Putamen (tissue), 1 donor: ENCODE measurements around the gene UFM1.
A peak's percentile ranks its signal among the peaks of the same experiment; 100 is the strongest.
"Not testable (repeated sequence)": the region's sequence is repeated elsewhere in the genome, so short reads cannot be mapped to it uniquely, and the experiment has no call there.

Source experiments
- DNase-seq: peaks from one replicate; pipeline ENCODE4 v3.0.0-alpha.2; 2016; ENCODE audit warnings: low spot score

The UFM1 gene

DNA sequence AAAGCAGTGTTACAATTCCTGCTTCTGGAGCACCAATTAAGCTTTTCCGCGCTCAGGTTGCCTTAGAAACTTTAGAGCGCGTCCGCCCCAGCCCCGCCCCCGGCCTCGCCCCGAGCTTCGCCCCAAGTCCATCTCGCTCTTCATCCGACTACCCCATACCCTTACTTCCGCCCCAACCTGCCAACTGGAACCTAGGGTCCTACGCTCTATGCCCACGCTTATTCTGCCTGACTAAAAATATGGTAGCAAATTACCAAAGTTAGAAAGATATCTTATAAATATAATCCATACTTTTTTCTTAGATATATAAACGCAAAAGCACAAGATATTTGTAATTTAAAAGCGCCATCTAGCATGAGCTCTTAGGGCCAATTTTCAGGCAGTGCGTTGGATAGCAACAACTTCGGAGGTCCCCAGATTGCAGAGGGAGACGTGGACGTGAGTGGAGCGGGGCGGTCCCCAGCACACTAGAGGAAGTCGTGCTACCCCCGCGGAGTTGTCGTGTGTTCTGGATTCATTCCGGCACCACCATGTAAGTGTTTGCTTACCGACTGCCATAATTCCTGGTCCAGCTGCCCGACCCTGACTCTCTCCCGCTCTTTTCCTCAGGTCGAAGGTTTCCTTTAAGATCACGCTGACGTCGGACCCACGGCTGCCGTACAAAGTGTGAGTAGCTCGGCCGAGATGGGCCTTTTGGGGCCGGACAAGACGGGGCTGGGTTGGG lies at the start of gene UFM1:
Gene UFM1 (plus strand): TSS at position 462 of the 724 bp plus-strand sequence. CDS start 69 bp downstream, at position 531.
- peak; percentile 93 for DNase-seq

DNA sequence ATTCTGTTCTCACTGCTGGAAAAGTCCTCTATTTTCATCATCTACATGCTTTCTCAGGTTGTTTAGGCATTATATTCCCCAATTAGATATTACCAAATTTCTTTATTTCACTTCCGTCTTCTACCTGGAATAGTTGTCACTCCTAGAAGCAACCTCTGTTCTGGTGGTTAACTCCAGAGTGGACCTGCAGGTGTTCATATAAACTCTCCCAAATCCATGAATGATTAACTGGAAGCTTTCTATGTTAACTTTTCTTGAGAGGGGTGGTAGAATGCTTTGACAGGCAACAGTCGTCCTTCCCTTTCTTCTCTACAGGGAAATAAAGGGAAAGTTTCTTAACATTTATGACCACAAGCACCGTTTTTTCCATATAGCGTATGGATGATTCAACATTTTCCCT lies 48.4 kb upstream of the UFM1 start:
- DNase-seq, result no peak

- DNase-seq, result no peak
These were observed 45.8 kb upstream of the UFM1 start for GRCh38 chr13:38303816-38304320.

DNA sequence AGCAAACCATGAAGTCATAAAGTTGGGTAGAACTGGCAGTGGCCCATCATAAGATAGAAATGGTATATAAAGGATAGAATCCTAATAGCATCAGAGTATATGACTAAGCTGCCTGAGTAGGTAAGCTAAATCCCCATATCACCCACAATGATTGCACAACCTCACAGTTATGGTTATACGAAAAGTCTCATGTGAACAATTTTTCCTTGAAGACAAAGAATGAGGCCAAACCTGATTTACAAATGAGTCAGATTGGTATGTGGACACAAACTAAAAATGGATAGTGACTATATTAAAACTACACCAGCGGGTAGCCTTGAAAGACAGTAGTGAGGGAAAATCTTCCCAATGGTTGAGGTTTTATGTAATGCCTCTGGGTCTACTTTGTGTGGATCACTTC lies 40.9 kb upstream of the UFM1 start:
- DNase-seq, result no peak

DNA sequence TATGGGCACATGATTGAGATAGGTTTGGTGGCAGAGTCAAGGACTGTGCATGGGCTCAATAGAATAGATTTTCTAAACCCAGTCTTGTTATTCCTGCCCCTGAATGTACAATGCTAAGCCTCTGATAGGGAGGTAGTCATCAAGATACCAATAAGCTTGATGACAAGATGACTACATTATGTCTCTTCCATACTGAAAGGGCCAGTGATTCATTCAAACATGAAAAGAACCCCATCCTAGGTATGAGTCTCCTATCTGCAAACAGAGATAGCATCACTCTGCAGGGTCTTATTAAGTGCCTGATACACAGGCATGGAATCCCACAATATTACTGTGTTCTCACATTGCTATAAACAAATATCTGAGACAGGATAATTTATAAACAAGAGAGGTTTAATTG lies 40.3 kb upstream of the UFM1 start:
- no peak for DNase-seq

DNA sequence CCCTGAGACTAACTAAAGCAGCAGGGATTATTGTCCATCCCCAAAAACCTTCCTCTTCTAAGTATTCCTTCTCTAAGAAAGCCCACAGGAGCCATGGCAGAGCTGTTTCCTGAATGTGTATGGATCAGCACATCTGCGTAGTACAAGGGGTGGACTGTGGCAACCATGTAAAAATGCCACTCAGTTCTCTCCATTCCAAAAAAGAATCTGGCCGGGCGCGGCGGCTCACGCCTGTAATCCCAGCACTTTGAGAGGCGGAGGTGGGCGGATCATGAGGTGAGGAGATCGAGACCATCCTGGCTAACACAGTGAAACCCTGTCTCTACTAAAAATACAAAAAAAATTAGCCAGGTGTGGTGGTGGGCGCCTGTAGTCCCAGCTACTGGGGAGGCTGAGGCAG lies 38.5 kb upstream of the UFM1 start:
- not testable (repeated sequence) for DNase-seq

DNA sequence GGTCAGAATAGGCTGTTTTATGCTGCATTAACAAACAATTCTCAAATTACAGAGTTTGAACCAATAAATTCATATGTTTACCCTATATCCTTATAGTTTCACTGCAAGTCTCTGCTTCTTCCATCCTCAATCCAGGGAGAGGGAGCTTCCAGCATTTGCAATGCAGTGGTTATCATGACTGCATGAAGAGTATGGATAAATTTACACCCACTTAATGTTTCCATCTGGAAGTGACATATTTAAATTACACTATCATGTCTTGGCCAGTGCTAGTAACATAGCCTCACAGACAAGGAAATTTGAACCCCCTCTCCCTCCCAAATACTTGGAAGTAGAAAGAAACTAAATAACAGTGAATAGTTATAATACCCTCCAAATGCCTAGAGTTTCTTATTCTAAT lies 33.5 kb upstream of the UFM1 start:
- DNase-seq, result no peak

GRCh38 chr13:38321654-38322053 lies 28.0 kb upstream of the UFM1 start:
- DNase-seq, result no peak

GRCh38 chr13:38325426-38325825 lies 24.2 kb upstream of the UFM1 start:
- DNase-seq, result no peak

DNA sequence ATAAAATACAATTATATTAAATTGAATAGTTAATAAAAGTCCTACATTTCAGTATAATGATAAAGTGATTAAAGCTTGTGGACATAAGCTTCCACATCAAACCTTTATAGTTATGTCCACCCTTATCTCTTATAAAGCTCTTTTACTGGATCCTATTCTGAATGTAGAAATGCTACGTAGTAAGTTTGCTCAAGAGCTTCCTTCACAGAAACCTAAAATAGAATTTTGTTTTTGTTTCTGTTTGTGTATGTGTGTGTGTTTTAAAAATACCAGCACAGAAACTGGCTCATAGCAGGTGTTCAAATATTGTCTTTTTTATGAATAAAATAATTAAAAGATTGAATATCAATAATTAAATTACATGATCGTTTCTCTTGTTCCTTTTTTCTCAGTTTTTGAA lies 21.0 kb upstream of the UFM1 start:
- no peak for DNase-seq

DNA sequence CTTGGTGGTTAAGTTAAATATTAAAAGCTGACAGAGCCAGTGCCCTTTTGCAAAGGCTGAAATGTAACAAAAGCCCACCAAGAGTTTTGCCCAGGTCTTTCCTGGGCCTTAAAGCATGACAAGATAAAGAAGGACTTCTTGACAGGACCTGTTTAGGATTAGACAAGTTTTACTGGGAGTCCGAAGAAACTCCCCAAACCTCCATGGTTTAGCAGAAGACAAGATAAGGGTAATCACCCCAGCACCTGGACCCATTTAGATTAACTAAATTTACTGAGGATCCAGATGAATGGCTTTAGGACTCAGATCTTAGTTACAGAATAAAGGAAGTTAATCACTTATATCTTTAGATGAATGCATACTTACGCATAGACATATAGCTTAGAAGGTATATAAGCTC lies 14.8 kb upstream of the UFM1 start:
- DNase-seq, result no peak

DNA sequence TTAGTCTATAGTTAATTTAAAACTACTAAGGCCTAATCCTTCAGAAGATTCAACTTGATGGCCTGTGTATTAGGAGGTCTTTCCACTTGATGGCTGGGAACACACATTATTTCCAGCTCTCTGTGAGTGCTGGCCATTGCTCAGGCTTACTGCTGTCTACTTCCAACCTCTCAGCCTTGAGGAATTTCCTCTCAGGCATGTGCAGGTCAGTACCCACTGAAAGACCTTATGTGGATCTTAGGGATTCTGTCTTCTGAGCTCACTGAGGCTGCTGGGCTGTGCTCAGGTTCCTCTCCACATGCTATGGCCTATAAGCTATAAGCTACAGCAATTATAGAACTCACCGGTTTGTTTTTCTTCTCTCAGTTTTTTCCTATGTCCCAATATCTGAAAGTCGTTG lies 11.6 kb upstream of the UFM1 start:
- DNase-seq, result no peak

DNA sequence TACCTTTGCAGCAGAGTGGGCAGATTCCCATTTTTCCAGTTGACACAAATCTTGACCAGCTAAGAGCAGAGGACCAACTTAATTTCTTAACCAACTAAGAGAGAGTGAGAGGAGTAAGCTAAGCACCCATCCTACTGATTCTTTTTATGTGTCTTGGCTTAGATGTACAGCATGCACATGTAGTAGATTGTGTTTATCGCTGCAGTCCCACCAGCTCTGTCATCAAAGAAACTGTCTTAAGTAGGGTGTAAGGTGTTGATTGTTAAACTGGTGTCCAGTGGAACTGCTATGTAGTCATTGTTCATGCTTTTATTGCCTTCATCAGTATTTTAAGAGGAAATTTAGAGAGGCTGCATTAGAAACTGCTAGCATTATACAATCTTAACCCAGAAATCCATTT lies 9.0 kb upstream of the UFM1 start:
- DNase-seq, result no peak

DNA sequence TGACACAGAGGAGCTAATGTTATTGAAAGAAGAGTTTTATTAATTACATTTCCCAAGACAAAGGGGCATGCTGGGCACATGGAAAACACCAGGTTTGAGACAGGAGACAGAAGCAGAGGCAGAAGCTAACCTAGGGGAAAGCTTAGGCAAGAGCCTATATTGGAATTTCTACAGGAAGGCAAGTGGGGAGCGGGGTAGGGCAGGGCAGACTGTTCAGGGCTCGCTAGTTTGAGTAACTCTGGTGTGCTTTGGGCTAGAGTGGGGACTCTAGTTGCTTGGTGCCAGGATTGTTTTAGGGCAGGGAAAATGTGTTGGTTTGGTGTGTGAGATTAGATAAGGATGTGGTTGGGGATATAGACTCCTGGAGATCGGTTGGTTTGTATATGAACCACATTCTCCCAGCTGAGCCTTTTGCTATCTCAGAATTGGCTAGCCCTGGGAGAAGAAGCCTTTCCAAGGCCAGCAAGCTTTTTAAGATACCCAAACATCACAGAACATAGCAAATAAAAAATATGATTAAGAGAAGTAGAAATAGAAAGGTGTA lies 8.4 kb upstream of the UFM1 start:
- no peak for DNase-seq

GRCh38 chr13:38346764-38347163 lies 2.9 kb upstream of the UFM1 start:
- DNase-seq, result no peak

DNA sequence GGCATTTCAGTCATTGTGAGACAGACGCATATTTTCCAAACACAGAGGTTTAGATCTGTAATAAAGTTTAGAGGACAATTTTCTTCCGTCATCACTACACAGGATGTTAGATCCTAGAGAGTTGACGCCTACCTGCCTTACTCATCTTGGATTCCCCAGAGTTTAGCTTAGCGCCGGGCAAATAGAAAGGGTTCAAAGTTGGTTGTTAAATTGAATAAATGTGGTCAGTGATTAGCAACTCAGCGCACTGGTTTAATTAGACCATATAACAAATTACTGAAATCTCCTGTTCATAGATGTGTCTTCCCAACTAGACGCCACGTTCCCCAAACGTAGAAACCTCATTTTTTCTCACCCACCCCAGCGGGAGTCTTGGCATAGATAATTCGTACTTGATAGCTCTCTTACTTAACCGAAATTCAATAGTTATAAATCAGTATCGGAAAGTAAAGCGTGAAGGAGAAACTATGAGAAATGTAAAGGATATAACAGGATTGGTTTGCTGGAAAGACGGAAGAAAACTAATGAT lies 726 bp upstream of the UFM1 start:
- peak; percentile 35 for DNase-seq

DNA sequence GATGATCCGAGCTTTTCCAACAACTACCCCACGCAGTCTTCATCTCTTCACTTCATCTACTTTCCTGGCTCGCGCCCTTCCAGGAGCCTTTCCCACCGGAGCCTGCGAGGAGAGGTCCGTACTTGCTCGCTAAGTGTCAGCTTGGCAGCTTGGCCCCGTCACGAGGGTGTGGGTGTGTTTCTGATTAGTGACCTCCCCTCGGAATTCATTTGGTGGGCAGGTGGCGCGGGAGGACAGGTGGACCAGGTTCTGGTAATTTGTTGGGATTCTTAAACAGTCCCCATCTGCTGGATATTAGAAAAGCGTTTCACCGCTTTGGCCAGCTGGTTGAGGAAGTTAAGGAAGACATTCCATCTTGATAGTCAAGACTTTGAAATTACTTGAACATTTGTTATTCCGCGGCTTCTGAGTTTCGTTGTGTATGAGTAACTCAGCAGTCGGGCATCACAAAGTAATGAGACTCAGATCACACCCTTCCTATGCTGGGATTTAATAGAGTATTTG lies 515 bp downstream of the UFM1 start:
- DNase-seq, result no peak

DNA sequence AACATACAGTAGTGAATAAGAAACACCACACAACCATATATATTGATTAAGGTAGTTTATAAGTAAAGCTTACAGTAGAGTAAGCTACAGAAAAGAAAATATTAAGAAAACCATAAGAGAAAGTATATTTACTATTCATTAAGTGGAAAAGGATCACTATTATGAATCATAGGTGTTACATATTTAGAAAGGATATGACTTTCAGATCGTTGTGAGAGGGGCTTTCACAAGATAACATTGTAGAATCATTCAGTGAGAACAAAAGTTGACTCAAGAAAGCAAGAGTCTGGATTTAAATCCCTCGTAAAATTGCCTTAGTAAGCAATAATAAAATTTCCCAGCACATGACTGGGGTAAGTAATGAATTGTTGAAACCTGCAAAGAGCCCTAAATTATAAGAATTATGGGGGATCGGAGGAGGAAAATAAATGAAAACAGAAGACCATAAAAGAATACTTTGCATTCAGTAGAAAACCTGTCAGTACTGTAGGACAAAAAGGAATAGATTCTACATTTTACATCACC lies 6.0 kb downstream of the UFM1 start:
- no peak for DNase-seq

DNA sequence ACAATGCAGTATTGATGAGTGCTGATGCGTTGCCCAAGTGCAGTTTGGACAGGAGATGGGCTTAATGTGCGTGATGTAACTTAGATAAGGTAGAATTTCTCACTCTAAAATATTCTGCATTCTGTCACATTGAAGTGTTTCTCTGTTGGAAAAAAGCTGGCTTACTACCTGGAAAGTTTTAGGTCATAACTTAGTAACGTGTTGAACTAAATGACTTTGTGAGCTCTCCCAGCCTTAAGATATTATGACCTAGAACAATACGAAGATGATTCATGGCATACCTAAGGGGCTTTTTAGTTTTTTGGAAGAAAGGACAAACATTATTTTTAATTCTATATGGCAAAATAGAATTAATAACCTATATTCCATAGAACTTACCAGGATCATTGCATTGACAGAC lies 9.0 kb downstream of the UFM1 start:
- DNase-seq, result no peak

GRCh38 chr13:38361542-38362262 lies 12.1 kb downstream of the UFM1 start:
- DNase-seq, result no peak

GRCh38 chr13:38363219-38363618 lies 13.6 kb downstream of the UFM1 start:
- no peak for DNase-seq

DNA sequence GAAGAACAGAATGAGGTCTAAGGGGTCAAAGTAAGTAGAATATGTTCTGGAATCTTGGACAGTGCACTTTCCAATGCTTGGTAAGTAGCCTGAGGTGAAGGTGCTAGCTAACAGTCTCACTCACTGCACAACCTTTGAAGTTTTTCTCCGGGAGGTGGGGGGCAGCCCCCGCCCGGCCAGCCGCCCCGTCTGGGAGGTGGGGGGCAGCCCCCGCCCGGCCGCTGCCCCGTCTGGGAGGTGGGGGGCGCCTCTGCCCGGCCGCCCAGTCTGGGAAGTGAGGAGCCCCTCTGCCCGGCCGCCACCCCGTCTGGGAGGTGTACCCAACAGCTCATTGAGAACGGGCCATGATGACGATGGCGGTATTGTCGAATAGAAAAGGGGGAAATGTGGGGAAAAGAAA lies 14.1 kb downstream of the UFM1 start:
- DNase-seq, result not testable (repeated sequence)

GRCh38 chr13:38365661-38366060 lies 16.0 kb downstream of the UFM1 start:
- no peak for DNase-seq
